NCI-H82 treated with DMSO at 0.1 percent for 48 hours (cell line): Measurements from ENCODE around the gene TOMM20L.

Experiments
- DNase-seq: peaks from one replicate; lab custom pipeline; 2025; ENCODE audit not compliant: unreplicated experiment; lab: John Stamatoyannopoulos, UW

Gene TOMM20L

GRCh38 chr14:58426670-58427280 lies 31.0 kb downstream of the TOMM20L start:
- DNase-seq = peak; percentile 66

GRCh38 chr14:58427281-58428117 lies 31.8 kb downstream of the TOMM20L start, which contains the start of the genes KIAA0586 and TIMM9:
Gene KIAA0586 (plus strand): TSS chr14:58427719. CDS start chr14:58428265, 546 bp downstream.
Gene TIMM9 (minus strand): TSS chr14:58427531. CDS start chr14:58411945, 15,586 bp downstream.
- peak; percentile 88 for DNase-seq

- DNase-seq = no peak
These were observed 32.5 kb downstream of the TOMM20L start for GRCh38 chr14:58428118-58428683.

- DNase-seq = no peak
These were observed 34.4 kb downstream of the TOMM20L start for GRCh38 chr14:58430156-58430555.

GRCh38 chr14:58439476-58439875 lies 43.7 kb downstream of the TOMM20L start:
- no peak for DNase-seq

GRCh38 chr14:58444627-58445026 lies 48.9 kb downstream of the TOMM20L start:
- DNase-seq = no peak

- no peak for DNase-seq
These were observed 60.0 kb downstream of the TOMM20L start for GRCh38 chr14:58455593-58456265.
